Activated CD4-positive, alpha-beta T cell treated with anti-CD3 and anti-CD28 coated beads for 36 hours (primary cell): Measurements from ENCODE around the gene TDRD15. TPM values are rescaled to one million over a fixed set of nuclear protein-coding genes. Genes with fewer than 3 reads are reported as not detected.
"Not testable (repeated sequence)": the region's sequence is repeated elsewhere in the genome, so short reads cannot be mapped to it uniquely, and the experiment has no call there.

Experiments
- ATAC-seq: fragments of 200-7000 bp; cut with Tn5 transposase; one replicate; pipeline ENCODE4 v1.10.0; 2021; ENCODE audit warnings: mild to moderate bottlenecking, moderate library complexity
- CTCF ChIA-PET: fragments of 350-600 bp; sonication (Branson Sonifier 250); formaldehyde crosslinking; loops from one replicate; lab custom pipeline; 2021; ENCODE audit warnings: antibody characterized with exemption; lab: Charles Lee
- POLR2A ChIA-PET: fragments of 350-600 bp; sonication (Branson Sonifier 250); formaldehyde crosslinking; loops from one replicate; lab custom pipeline; 2021; ENCODE audit warnings: antibody characterized with exemption, inconsistent platforms; lab: Charles Lee
- DNase-seq: peaks from one replicate; pipeline ENCODE4 v3.0.0-alpha.2; 2020
- H3K27ac Mint-ChIP-seq: one replicate; pipeline ENCODE4 v1.8.0; 2021; ENCODE audit warnings: mixed read lengths
- H3K27me3 Mint-ChIP-seq: one replicate; pipeline ENCODE4 v1.8.0; 2021; ENCODE audit warnings: mixed read lengths
- H3K36me3 Mint-ChIP-seq: one replicate; pipeline ENCODE4 v1.8.0; 2021; ENCODE audit warnings: low read depth, mixed read lengths
- H3K4me1 Mint-ChIP-seq: one replicate; pipeline ENCODE4 v1.8.0; 2021; ENCODE audit warnings: mixed read lengths
- H3K4me3 Mint-ChIP-seq: one replicate; pipeline ENCODE4 v1.8.0; 2021; ENCODE audit warnings: mild to moderate bottlenecking, moderate library complexity, mixed read lengths
- H3K9me3 Mint-ChIP-seq: one replicate; pipeline ENCODE4 v1.8.0; 2021; ENCODE audit warnings: low read depth, mixed read lengths
- intact Hi-C, 2 experiments: fragments of 100-400 bp; cut with DNase I in 1 of 2; cut with micrococcal nuclease in 1 of 2; formaldehyde crosslinking; loops; one replicate each; pipeline versions ENCODE4 v1.14.2 to v1.15.1; 2022 to 2024; cut with DNase I, micrococcal nuclease
- total RNA-seq, 2 experiments: library from RNA; stranded (reverse); gene quantifications; one replicate each; pipeline ENCODE4 v1.2.3, GENCODE V29; 2021

Gene TDRD15
- total RNA-seq, 2 experiments from 2014 or later = not detected

DNA sequence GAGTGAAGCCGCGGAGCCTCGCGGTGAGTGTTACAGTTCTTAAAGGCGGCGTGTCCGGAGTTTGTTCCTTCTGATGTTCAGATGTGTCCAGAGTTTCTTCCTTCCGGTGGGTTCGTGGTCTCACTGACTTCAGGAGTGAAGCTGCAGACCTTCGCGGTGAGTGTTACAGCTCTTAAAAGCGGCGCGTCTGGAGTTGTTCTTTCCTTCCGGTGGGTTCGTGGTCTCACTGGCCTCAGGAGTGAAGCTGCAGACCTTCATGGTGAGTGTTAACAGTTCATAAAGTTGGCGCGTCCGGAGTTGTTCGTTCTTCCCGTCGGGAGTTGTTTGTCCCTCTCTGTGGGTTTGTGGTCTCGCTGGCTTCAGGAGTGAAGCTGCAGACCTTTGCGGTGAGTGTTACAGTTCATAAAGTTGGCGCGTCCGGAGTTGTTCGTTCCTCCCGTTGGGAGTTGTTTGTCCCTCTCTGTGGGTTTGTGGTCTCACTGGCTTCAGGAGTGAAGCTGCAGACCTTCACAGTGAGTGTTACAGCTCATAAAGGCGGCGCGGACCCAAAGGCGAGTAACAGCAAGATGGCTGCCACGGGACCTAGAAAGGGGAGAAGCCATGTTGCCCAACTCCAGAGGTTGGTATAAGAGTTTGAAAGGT is 22.1 kb upstream of the TDRD15 start:
- POLR2A ChIA-PET, H3K9me3 Mint-ChIP-seq, H3K27ac Mint-ChIP-seq, H3K36me3 Mint-ChIP-seq, intact Hi-C loops, ATAC-seq, CTCF ChIA-PET, DNase-seq, H3K4me3 Mint-ChIP-seq, H3K27me3 Mint-ChIP-seq, H3K4me1 Mint-ChIP-seq: not testable (repeated sequence)

DNA sequence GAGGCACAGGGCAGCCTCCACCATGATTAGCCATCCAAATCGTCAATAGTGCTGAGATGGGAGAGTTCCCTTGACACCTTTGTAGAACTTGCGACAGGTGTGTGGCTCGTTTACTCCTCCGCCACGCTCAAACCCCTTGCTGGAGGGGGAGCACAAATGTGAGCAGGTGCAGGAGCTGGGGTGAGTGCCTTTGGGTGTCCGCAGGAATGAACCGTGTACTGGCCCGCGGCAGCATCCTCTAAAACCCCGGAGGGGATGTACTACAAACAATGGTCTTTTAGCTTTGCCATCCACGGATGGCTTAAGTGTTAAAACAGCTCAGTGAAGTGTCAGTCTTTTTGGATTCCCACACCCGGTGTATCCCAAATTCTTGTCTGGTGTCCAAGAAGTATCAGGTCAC is 21.4 kb upstream of the TDRD15 start:
- H3K9me3 Mint-ChIP-seq = no peaks in the 10 kb centered on the region
- ATAC-seq = no peak
- POLR2A ChIA-PET = no interaction called here

DNA sequence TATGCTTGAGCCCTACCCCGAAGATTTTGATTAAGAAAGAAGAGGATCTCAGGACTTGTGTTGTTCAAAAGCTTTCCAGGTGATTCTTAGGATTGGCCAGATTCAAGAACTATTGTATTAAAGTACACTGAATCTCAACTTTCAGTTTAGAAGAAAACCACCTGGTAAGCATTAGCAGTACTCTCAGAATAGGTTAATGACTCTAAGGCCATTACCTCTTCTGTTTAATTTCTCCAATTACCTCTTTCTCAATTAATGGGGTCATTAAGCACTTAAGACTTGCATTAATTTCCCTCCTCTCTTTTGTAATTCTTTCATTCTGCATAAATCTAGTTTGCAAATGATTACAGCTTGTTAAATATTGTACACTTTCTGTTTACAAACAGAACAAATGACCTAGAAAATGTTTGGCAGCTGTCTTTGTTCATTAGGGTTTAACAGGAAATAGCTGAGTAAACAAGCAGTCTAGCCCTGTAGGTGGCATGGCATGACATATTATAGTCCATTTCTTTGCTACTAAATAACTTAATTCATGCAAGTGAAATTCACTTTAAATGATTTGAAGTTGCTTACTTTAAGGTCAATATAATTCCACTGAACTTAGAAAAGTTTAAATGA is 20.4 kb upstream of the TDRD15 start:
- no peak overlapping the region for H3K27ac Mint-ChIP-seq
- H3K36me3 Mint-ChIP-seq = no peaks in the 10 kb centered on the region
- ATAC-seq (no peak), DNase-seq (no peak)
- no peaks in the 10 kb centered on the region for H3K9me3 Mint-ChIP-seq
- H3K4me1 Mint-ChIP-seq = no peaks in the 10 kb centered on the region
- POLR2A ChIA-PET = no interaction called here
- H3K27me3 Mint-ChIP-seq = peaks cover 2% of the 10 kb centered on the region
- intact Hi-C loops = no loop called here
- no peak overlapping the region for H3K4me3 Mint-ChIP-seq
- CTCF ChIA-PET = interaction anchor here (1.0 kb wide), 1 partner anchor 13 kb away, joined by 5 read pairs; no protein-coding TSS in a partner anchor

More for the DNA sequence above, 21.4 kb upstream of the TDRD15 start:
- Mint-ChIP-seq H3K36me3 (no peaks in the 10 kb centered on the region), H3K27me3 (peaks cover 2% of the 10 kb centered on the region), H3K27ac (no peak overlapping the region), H3K4me3 (no peak overlapping the region), H3K4me1 (no peaks in the 10 kb centered on the region)
- no peak for DNase-seq
- intact Hi-C loops = no loop called here
- CTCF ChIA-PET = no interaction called here

DNA sequence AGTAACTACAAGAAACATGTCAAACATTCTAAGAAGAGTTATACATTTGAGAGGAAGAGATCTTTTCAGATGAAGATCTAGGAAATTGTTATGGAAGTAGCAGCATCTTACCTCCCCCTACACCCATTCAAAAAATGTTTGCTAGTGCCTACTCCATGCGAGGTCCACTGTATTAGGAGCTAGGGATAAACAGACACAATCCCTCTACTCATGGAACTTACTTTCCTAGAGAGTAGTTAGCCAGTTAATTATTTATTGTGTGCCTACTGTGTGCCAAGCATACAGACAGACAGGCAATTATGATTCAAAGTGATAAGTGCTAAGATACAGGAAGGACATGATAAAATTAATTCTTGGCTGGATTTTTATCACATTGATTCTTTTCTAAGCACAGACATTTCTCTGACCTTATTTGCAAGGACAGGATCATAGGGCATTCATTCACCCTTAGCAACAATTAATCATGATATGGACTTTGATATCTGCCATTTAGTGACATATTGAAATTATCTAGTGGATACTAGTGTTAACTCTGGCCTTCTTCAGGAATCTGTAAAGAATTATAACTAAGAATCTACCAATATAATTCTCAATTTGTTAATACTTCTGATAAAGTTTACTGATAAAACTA is 19.6 kb upstream of the TDRD15 start:
- DNase-seq (no peak), ATAC-seq (no peak)
- intact Hi-C loops = no loop called here
- Mint-ChIP-seq H3K4me3 (no peak overlapping the region), H3K27me3 (peaks cover 2% of the 10 kb centered on the region), H3K4me1 (no peaks in the 10 kb centered on the region), H3K36me3 (no peaks in the 10 kb centered on the region), H3K9me3 (no peaks in the 10 kb centered on the region), H3K27ac (no peak overlapping the region)
- ChIA-PET CTCF (interaction anchor here (1.0 kb wide), 1 partner anchor 12 kb away, joined by 5 read pairs; no protein-coding TSS in a partner anchor), POLR2A (no interaction called here)

DNA sequence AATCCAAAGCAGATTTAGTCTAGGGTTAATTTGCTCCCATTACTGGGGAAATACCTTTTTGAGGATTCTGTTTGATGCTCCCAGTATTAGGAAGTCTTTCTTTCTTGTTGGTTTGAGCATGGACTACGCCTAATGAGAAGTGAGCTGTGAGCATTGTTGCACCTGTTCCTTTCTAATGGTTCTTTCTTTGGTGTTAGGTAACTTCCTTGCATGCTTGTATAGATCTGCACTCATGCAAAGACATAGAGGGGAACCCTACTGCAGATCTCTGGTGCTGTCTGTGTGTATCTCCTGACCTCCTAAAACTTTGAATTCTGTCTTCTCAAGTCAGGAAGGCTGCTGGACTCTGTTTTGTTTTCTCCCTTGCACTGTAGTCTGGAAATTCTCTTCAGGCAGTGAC is 12.8 kb upstream of the TDRD15 start:
- intact Hi-C loops = no loop called here
- H3K4me3 Mint-ChIP-seq = no peak overlapping the region

DNA sequence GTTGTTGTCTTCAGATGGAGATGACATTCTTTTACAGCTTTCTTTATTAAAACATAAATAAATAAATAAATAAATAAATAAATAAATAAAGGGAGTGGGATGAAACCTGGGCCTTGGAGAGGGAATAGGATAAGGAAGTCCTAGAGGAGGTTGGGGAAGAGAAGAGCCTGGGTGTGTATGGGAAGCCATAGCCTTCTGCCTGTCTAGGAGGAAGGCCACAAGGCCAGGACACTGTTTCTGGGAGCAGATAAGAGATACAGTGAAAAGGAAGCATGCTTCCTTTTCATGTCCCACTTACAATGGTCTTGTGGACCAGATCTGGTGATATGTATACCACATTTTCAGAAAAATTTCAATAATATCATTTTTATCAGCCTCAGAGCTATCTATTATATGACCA is 6.1 kb upstream of the TDRD15 start:
- H3K4me3 Mint-ChIP-seq = no peak overlapping the region
- no peak for ATAC-seq
- H3K27me3 Mint-ChIP-seq = peaks cover 5% of the 10 kb centered on the region
- CTCF ChIA-PET = interaction anchor here (0.9 to 1.1 kb wide), 3 partner anchors 19 to 457 kb away, joined by 3 to 5 read pairs (median 3); no protein-coding TSS in a partner anchor
- DNase-seq = no peak
- H3K9me3 Mint-ChIP-seq = no peaks in the 10 kb centered on the region
- no peaks in the 10 kb centered on the region for H3K36me3 Mint-ChIP-seq
- intact Hi-C loops = loop anchor here (1.0 to 5.0 kb wide), 3 partner anchors 74 to 456 kb away; no protein-coding TSS in a partner anchor
- POLR2A ChIA-PET = no interaction called here
- H3K27ac Mint-ChIP-seq = no peak overlapping the region
- no peaks in the 10 kb centered on the region for H3K4me1 Mint-ChIP-seq

More for the DNA sequence above, 12.8 kb upstream of the TDRD15 start:
- H3K36me3 Mint-ChIP-seq = no peaks in the 10 kb centered on the region
- H3K9me3 Mint-ChIP-seq = no peaks in the 10 kb centered on the region
- H3K4me1 Mint-ChIP-seq = no peaks in the 10 kb centered on the region
- H3K27me3 Mint-ChIP-seq = peaks cover 5% of the 10 kb centered on the region
- ChIA-PET POLR2A (no interaction called here), CTCF (interaction anchor here (0.6 kb wide), 1 partner anchor 107 kb away, joined by 3 read pairs; no protein-coding TSS in a partner anchor)
- DNase-seq (no peak), ATAC-seq (no peak)
- H3K27ac Mint-ChIP-seq = no peak overlapping the region

DNA sequence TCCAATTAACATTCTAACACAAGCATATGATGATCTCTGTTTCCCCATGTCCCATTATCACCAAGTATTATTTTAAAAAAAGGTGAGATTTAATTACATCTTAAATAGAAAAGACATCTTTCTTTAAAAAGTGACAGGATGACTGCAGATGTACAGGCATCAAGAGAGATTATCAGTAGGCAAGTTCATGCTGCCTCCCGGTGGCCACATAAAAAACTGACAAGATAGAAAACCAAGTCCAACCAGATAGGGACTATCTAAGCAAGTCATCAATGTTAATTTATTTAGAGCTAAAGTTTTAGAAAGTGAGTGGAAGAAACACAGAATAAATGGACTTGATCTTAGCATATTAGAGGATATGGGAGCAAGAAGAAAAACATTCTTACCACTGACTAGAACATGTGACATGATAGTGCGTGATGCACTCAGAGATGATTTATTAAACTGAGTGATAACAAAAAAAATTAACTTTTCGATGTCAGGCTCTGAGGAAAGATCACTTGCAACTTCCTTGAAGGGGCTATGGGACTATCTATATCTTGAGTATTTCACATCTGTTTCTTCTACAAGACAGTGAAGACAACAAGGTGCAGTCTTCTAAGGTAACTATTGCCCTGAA is 5.4 kb upstream of the TDRD15 start:
- no peaks in the 10 kb centered on the region for H3K9me3 Mint-ChIP-seq
- DNase-seq (peak; percentile 39), ATAC-seq (no peak)
- POLR2A ChIA-PET = no interaction called here
- no peaks in the 10 kb centered on the region for H3K4me1 Mint-ChIP-seq
- CTCF ChIA-PET = interaction anchor here (1.0 kb wide), 1 partner anchor 58 kb away, joined by 3 read pairs; no protein-coding TSS in a partner anchor
- H3K36me3 Mint-ChIP-seq = no peaks in the 10 kb centered on the region
- peaks cover 5% of the 10 kb centered on the region for H3K27me3 Mint-ChIP-seq
- intact Hi-C loops = loop anchor here (1.0 to 5.0 kb wide), 3 partner anchors 75 to 457 kb away; no protein-coding TSS in a partner anchor
- no peak overlapping the region for H3K27ac Mint-ChIP-seq
- H3K4me3 Mint-ChIP-seq = no peak overlapping the region

DNA sequence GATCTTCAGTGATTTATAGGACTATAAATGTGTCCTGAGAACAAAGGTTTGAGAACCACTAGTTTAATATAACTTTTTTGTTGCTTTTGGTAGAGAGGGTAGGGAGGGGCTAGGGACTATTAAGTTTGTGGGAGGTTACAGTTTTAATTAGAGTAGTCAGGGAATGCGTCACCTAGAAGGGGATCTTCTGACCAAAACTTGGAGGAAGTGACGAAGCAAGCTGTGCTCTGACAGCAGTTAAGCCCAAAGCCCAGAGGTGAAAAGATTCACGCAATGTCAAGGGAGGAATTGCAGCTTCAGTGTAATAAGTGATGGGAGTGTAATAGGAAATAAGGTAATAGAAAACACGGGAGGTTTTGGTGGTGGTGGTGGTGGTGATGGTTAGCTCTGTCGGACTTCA is 8.1 kb downstream of the TDRD15 start:
- no peaks in the 10 kb centered on the region for H3K27me3 Mint-ChIP-seq
- CTCF ChIA-PET = interaction anchor here (0.7 kb wide), 1 partner anchor 38 kb away, joined by 6 read pairs; no protein-coding TSS in a partner anchor

DNA sequence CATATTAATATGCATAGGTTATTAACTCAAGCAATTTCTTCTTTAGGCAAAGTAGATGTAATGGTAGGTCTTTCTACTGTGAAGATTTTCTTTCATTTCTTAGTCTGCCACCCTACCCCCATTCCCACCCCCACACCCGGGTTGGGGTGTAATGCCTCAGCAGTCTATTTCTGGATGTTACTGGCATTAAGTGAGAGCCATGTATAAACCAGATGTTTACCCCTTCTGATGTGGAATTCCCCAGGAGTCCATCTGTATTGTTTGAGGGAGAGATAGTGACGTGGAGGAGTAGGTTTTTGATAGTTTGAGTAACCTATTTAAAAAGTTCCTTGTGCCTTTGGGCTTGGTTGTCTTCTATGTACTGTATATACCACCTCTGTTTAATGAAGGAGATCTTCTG is 11.8 kb downstream of the TDRD15 start:
- ATAC-seq = no peak
- ChIA-PET CTCF (no interaction called here), POLR2A (no interaction called here)

More for the DNA sequence above, 8.1 kb downstream of the TDRD15 start:
- Mint-ChIP-seq H3K27ac (no peak overlapping the region), H3K36me3 (no peaks in the 10 kb centered on the region), H3K4me3 (no peak overlapping the region), H3K4me1 (no peaks in the 10 kb centered on the region), H3K9me3 (no peaks in the 10 kb centered on the region)
- ATAC-seq (no peak), DNase-seq (no peak)
- POLR2A ChIA-PET = no interaction called here
- intact Hi-C loops = no loop called here

DNA sequence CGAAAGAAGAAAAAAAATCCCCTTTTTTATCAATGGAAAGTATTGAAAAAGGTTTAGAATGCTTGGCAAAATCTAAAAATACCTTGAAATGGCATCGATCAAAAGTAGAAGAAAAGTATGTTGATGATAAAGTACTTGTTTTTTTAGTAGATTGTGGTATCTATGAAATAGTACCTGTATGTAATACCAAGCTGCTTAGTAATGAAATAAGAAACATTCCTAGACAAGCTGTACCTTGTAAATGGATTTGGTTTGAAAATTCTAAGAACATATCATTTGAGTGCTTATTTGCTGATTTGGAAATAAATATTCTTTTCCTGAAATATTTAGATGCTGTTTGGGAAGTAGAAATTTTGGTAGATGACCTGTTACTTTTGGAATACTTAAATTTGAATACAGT is 18.4 kb downstream of the TDRD15 start:
- DNase-seq = no peak
- ChIA-PET CTCF (no interaction called here), POLR2A (no interaction called here)
- no peak overlapping the region for H3K27ac Mint-ChIP-seq
- no peaks in the 10 kb centered on the region for H3K9me3 Mint-ChIP-seq
- H3K4me3 Mint-ChIP-seq = no peak overlapping the region
- no peak for ATAC-seq
- H3K27me3 Mint-ChIP-seq = no peaks in the 10 kb centered on the region
- no peaks in the 10 kb centered on the region for H3K4me1 Mint-ChIP-seq
- intact Hi-C loops = no loop called here
- no peaks in the 10 kb centered on the region for H3K36me3 Mint-ChIP-seq

More for the DNA sequence above, 11.8 kb downstream of the TDRD15 start:
- intact Hi-C loops = no loop called here
- Mint-ChIP-seq H3K4me3 (no peak overlapping the region), H3K9me3 (no peaks in the 10 kb centered on the region), H3K4me1 (no peaks in the 10 kb centered on the region), H3K36me3 (no peaks in the 10 kb centered on the region), H3K27ac (no peak overlapping the region), H3K27me3 (no peaks in the 10 kb centered on the region)
- DNase-seq = no peak

DNA sequence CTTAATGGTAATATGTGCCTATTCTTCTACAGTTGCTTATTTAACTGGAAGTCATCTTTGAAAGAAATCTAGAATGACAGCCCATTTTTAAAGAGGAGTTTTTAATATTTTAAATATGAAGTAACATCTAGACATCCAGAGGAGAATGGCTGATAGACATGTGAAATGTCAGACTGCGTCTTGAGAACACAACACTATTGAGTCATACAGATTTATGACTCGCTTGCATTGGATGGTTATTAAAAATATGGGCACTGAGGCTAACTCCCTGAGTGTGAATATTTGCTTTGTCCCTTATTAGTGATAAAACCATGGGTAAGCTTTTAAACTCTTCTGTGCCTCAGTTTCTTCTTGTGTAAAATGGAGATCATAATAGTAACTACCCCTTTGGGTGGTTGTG is 22.9 kb downstream of the TDRD15 start:
- ChIA-PET POLR2A (no interaction called here), CTCF (interaction anchor here (1.0 kb wide), 1 partner anchor 9 kb away, joined by 3 read pairs; no protein-coding TSS in a partner anchor)
- Mint-ChIP-seq H3K4me3 (no peak overlapping the region), H3K9me3 (no peaks in the 10 kb centered on the region), H3K27ac (no peak overlapping the region), H3K27me3 (no peaks in the 10 kb centered on the region), H3K36me3 (no peaks in the 10 kb centered on the region), H3K4me1 (no peaks in the 10 kb centered on the region)
- no peak for ATAC-seq
- intact Hi-C loops = no loop called here
- no peak for DNase-seq
